Measurements from ENCODE around the gene KPTN.

Gene KPTN

GRCh38 chr19:47508721-47509120, 24.7 kb upstream of the KPTN start:
- DNase-seq (ENCODE audit: low spot score): no peak

GRCh38 chr19:47507924-47508553, 24.0 kb upstream of the KPTN start:
- DNase-seq (ENCODE audit: low spot score): no peak

DNA sequence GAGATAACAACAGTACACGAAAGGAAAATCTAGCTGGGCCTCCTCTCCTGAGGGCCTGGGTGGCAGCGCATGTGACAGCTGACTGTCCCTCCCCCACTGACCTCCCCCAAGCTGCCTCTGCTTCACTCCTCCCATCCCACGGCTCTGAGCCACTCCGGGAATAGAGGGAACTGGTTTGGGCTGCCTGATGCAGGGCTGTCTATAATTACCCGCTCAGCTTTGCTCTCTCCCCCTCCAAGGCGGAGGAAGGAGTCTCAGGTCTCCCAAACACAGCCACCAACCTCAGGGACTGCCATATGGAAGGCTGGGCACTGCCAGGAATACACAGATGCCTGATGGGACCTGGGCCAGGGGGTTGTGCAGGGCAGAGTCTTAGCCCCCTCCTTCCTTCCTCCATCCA, 23.0 kb upstream of the KPTN start:
- DNase-seq (ENCODE audit: low spot score): no peak

GRCh38 chr19:47506459-47506858, 22.4 kb upstream of the KPTN start:
- DNase-seq (ENCODE audit: low spot score): no peak

- DNase-seq (ENCODE audit: low spot score): no peak
Observed at GRCh38 chr19:47505506-47505905, 21.5 kb upstream of the KPTN start.

DNA sequence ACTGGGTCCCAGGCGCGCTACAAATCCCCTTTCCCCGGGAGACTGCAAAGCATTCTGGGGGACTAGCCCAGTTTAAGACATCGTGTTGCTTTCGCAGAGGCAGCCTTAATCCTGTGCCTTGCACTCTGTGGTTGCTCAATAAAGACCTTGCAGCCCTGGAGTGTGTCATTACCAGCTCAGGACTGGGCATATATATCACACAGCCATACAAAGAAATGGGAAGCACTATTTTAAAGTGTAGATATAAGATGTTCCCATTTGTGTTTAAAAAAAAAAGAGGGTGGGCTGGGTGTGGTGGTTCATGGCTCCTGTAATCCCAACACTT, 19.8 kb upstream of the KPTN start:
- DNase-seq (ENCODE audit: low spot score): no peak

- no peak for DNase-seq (ENCODE audit: low spot score)
Observed at GRCh38 chr19:47503130-47503825, 19.3 kb upstream of the KPTN start.

- no peak for DNase-seq (ENCODE audit: low spot score)
Observed at GRCh38 chr19:47499863-47500830, 16.1 kb upstream of the KPTN start.

DNA sequence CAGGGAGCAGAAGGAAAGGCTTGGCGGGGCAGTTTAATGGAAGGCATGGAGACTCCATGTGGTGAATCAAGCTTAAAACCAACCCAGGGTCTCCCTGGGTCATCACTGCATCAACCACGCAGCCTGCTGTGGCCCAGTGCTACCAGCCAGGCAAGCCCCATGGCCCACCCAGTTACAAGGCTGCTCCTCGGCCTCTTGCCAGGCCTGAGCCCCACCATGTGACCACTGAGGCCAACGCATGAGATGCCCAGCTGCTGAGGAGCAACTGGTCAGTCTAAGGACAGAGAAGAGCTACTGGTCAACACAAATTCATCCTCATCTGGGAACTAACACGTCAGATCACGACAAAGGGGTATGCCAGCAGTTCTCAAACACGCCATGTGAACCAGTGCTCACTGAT, 15.4 kb upstream of the KPTN start:
- no peak for DNase-seq (ENCODE audit: low spot score)

- no peak for DNase-seq (ENCODE audit: low spot score)
Observed at GRCh38 chr19:47498561-47498960, 14.5 kb upstream of the KPTN start.

- no peak for DNase-seq (ENCODE audit: low spot score)
Observed at GRCh38 chr19:47497821-47498520, 14.0 kb upstream of the KPTN start.

DNA sequence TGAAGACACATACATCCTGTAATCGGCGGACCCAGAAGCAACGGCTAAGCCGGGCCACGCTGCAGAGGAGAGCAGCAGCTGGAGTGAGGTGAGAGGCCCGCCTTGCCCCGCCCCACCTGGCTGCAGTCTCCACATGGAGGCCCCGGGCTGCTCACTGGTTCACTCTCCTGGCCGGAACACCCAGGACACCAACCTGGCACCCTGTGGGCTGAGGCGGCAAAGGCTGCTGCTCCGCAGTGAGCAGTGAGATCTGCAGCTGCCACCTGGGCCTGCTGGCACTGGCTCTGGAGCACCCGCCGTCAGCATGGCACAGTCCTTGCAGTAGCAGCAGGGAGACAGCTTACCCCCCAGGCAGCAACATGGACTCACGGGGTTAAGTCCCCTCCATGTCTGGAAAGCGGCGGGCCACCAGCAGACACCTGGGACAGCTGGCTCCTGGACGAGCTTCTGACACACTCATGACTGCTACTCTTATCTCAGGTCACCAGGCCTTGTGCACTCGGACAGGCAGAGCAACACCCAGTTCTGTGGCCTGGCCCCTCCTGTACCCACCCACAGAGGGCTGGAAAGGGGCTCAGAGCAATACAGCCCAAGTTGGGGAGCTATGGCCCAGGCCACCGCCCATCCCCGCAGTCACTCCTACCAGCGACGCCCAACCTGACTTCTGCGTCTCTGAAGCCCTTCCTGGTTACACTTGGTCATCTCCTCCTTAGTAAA, 13.2 kb upstream of the KPTN start:
- DNase-seq (ENCODE audit: low spot score): no peak

DNA sequence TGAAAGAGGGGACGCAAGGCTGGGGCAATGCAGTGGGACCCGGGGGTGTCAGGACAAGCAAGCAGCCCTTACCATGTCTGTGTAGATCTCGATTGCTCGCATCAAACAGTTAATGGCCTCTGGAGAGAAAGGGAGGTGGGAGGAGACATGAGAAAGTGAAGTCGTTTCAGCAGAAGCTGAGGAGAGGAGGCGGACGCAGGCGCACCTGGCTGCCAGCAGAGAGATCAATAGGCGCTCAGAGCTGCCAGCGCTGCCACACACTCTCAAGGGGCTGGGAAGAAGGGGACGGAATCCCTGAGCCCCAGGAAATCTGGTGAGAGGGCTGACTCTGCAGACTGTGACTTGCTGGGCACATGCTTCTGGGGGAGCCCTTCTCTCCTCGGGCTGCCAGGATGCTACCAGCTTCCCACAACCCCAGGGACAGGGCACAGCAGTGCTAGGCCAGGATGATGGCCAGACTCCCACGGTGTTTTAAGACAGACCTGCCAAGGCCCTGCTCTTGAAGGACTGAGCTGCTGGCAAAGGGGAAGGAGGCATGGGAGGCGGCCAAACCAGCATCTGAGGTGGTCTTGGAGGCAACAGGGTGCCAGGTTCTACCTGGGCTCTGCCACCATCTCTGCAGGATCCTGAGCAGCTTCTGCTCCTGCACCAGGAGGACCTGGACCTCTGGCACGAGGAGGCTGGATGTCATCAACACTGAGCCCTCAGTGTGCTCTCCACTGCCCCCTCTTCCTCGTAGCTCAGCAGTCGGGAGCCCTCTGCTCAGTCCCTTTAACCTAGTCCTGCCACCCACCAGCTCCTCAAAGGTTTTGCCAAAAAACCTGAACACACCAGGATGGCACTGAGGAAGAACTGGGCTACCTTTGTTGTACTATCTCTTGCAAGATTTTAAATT, 11.7 kb upstream of the KPTN start:
- DNase-seq (ENCODE audit: low spot score): no peak

GRCh38 chr19:47494729-47495128, 10.7 kb upstream of the KPTN start:
- peak; percentile 82 for DNase-seq (ENCODE audit: low spot score)

GRCh38 chr19:47494211-47494547, 10.2 kb upstream of the KPTN start:
- no peak for DNase-seq (ENCODE audit: low spot score)

- no peak for DNase-seq (ENCODE audit: low spot score)
Observed at GRCh38 chr19:47493378-47494210, 9.6 kb upstream of the KPTN start.

- DNase-seq (ENCODE audit: low spot score): no peak
Observed at GRCh38 chr19:47492571-47493377, 8.8 kb upstream of the KPTN start.

- no peak for DNase-seq (ENCODE audit: low spot score)
Observed at GRCh38 chr19:47492137-47492533, 8.1 kb upstream of the KPTN start.
